Body of pancreas (tissue), 4 donors: ENCODE data around the gene CFDP1.

ENCODE experiments used
- CTCF ChIP-seq, 7 experiments: fragments of 450-650 bp in 4 of 7; fragments of 200-600 bp in 3 of 7; sonication (generic) in 3 of 7; IDR thresholded peaks; one replicate each; pipeline ENCODE4 v1.5.1; 2016 to 2019; ENCODE audit warnings: antibody characterized with exemption in 7 of 7
- POLR2A ChIP-seq, 3 donors: fragments of 450-650 bp; IDR thresholded peaks; one replicate each; pipeline ENCODE4 v1.6.1; 2016; ENCODE audit warnings: antibody characterized with exemption in 3 of 3, mild to moderate bottlenecking in 2 of 3

GRCh38 chr16:75257886-75258806 lies 175.2 kb downstream of the CFDP1 start:
- TF ChIP-seq CTCF (IDR thresholded peaks at IDR 0.05) (no peak), POLR2A (IDR thresholded peaks at IDR 0.05) (no peak)
